T-cell (primary cell): ENCODE data around the gene MPO. TPM values are rescaled to one million over a fixed set of nuclear protein-coding genes. Genes with fewer than 3 reads are reported as not detected.

Experiments used
- ATAC-seq, 4 experiments: fragments of 200-7000 bp in 3 of 4; fragments of 150-1000 bp in 1 of 4; cut with Tn5 transposase; replicated peaks in 1 of 4; 1 replicate in 3 of 4; 2 replicates in 1 of 4; pipeline ENCODE4 v1.10.0; 2021; ENCODE audit warnings: moderate library complexity in 3 of 4, mild to moderate bottlenecking in 2 of 4, moderate number of reproducible peaks in 1 of 4
- CTCF ChIA-PET, 2 donors: fragments of 300-600 bp; sonication (Branson Sonifier 250); formaldehyde crosslinking; loops; one replicate each; lab custom pipeline; 2022; ENCODE audit warnings: antibody characterized with exemption in 2 of 2; lab: Charles Lee
- POLR2A ChIA-PET, 2 donors: fragments of 300-600 bp; sonication (Branson Sonifier 250); formaldehyde crosslinking; loops; one replicate each; lab custom pipeline; 2022; ENCODE audit warnings: antibody characterized with exemption in 2 of 2; lab: Charles Lee
- DNase-seq, 35 experiments: peaks; one replicate each; pipeline versions ENCODE4 v3.0.0 to v3.0.0-alpha.2; 2013 to 2023
- H3K27ac ChIP-seq: one replicate; pipeline ENCODE4 v1.5.1; 2013; ENCODE audit warnings: low read length
- H3K27me3 ChIP-seq, 2 experiments: replicated peaks in 1 of 2; 1 replicate in 1 of 2; 2 replicates in 1 of 2; pipeline versions ENCODE4 v1.6.1 to v1.7.0; 2013; ENCODE audit warnings: low read length in 1 of 2, mixed read lengths in 1 of 2; ENCODE audit not compliant: control insufficient read depth in 2 of 2, insufficient read depth in 2 of 2; ENCODE audit errors: extremely low read depth in 1 of 2
- H3K36me3 ChIP-seq, 2 donors: 1 replicate in 1 of 2; 2 replicates in 1 of 2; pipeline versions ENCODE4 v1.6.1 to v1.7.0; 2013; ENCODE audit warnings: low read length in 1 of 2; ENCODE audit not compliant: control insufficient read depth in 2 of 2, insufficient read depth in 1 of 2; ENCODE audit errors: extremely low read depth in 1 of 2
- H3K4me1 ChIP-seq, 2 experiments: 1 replicate in 1 of 2; 2 replicates in 1 of 2; pipeline versions ENCODE4 v1.6.1 to v1.7.0; 2013; ENCODE audit warnings: low read length in 2 of 2, mixed read lengths in 1 of 2; ENCODE audit not compliant: insufficient read depth in 2 of 2, control insufficient read depth in 1 of 2; ENCODE audit errors: extremely low read depth in 1 of 2
- H3K4me3 ChIP-seq, 2 donors: 1 replicate in 1 of 2; 2 replicates in 1 of 2; pipeline versions ENCODE4 v1.5.1 to v1.7.0; 2013; ENCODE audit warnings: mild to moderate bottlenecking in 2 of 2, low read length in 1 of 2, moderate library complexity in 1 of 2; ENCODE audit not compliant: control insufficient read depth in 1 of 2; ENCODE audit errors: extremely low read depth in 1 of 2
- H3K9me3 ChIP-seq: 2 replicates; pipeline ENCODE4 v1.7.0; 2013
- H3K27ac Mint-ChIP-seq, 2 donors: one replicate each; pipeline ENCODE4 v1.8.0; 2020 to 2021; ENCODE audit warnings: mild to moderate bottlenecking in 2 of 2, mixed read lengths in 2 of 2
- H3K27me3 Mint-ChIP-seq, 2 donors: one replicate each; pipeline ENCODE4 v1.8.0; 2021 to 2022; ENCODE audit warnings: mixed read lengths in 2 of 2
- H3K36me3 Mint-ChIP-seq: one replicate; pipeline ENCODE4 v1.8.0; 2021; ENCODE audit warnings: mixed read lengths
- H3K4me1 Mint-ChIP-seq, 3 donors: one replicate each; pipeline ENCODE4 v1.8.0; 2020 to 2022; ENCODE audit warnings: mixed read lengths in 3 of 3, mild to moderate bottlenecking in 1 of 3
- H3K4me3 Mint-ChIP-seq, 3 donors: one replicate each; pipeline ENCODE4 v1.8.0; 2020 to 2022; ENCODE audit warnings: mild to moderate bottlenecking in 3 of 3, mixed read lengths in 3 of 3, moderate library complexity in 3 of 3
- H3K9me3 Mint-ChIP-seq, 3 donors: one replicate each; pipeline ENCODE4 v1.8.0; 2020 to 2022; ENCODE audit warnings: mixed read lengths in 3 of 3
- WGBS: methylation state at CpG from one replicate; pipeline ENCODE4 v1.1.5; 2013; ENCODE audit warnings: missing lambda C conversion rate; ENCODE audit not compliant: insufficient coverage; 5-methylcytosine and 5-hydroxymethylcytosine counted together
- total RNA-seq, 35 experiments: library from RNA in 6 of 35; stranded (reverse) in 6 of 35; fragments of 120-200 nt in 1 of 35; gene quantifications; one replicate each; pipeline versions ENCODE4 v1.2.1 to v1.2.4 and lab custom pipeline; 2013 to 2026

The MPO gene
- total RNA-seq, 5 donors from 2014 or later (not counting 1 experiment from before 2014, with no cell fraction given) = 0.32 to 1.9 (median 1.1) TPM

GRCh38 chr17:58278661-58279015 is 2.1 kb downstream of the MPO start:
- Mint-ChIP-seq H3K9me3 (no peaks in the 10 kb centered on the region), H3K27me3 (peaks cover 11 to 34% of the 10 kb centered on the region in 2 donors), H3K4me3 (no peak overlapping the region), H3K27ac (no peak overlapping the region), H3K4me1 (peaks cover 0 to 5% (median 4%) of the 10 kb centered on the region in 3 donors), H3K36me3 (no peaks in the 10 kb centered on the region)
- Histone ChIP-seq H3K36me3 (no peaks in the 10 kb centered on the region), H3K9me3 (no peaks in the 10 kb centered on the region), H3K4me1 (peaks cover 0 to 7% of the 10 kb centered on the region in 2 experiments), H3K27me3 (peaks cover 0 to 49% of the 10 kb centered on the region in 2 experiments), H3K27ac (no peak overlapping the region), H3K4me3 (no peak overlapping the region)
- ATAC-seq = no peak
- WGBS = 95% methylated on average over 4 of the region's 5 CpGs
- POLR2A ChIA-PET = no interaction called here
- CTCF ChIA-PET = no interaction called here
- DNase-seq = no peak

- peaks cover 0 to 5% (median 4%) of the 10 kb centered on the region in 3 donors for H3K4me1 Mint-ChIP-seq
- Histone ChIP-seq H3K9me3 (no peaks in the 10 kb centered on the region), H3K27ac (no peak overlapping the region), H3K4me1 (peaks cover 0 to 7% of the 10 kb centered on the region in 2 experiments), H3K27me3 (peaks cover 0 to 53% of the 10 kb centered on the region in 2 experiments), H3K4me3 (no peak overlapping the region), H3K36me3 (no peaks in the 10 kb centered on the region)
- ChIA-PET POLR2A (no interaction called here), CTCF (no interaction called here)
- H3K9me3 Mint-ChIP-seq = no peaks in the 10 kb centered on the region
- no peaks in the 10 kb centered on the region for H3K36me3 Mint-ChIP-seq
- ATAC-seq (no peak), DNase-seq (no peak)
- peaks cover 9 to 32% of the 10 kb centered on the region in 2 donors for H3K27me3 Mint-ChIP-seq
- no peak overlapping the region for H3K4me3 Mint-ChIP-seq
- no peak overlapping the region for H3K27ac Mint-ChIP-seq
- WGBS = 94% methylated on average over 28 of the region's 36 CpGs
These were observed 2.7 kb downstream of the MPO start for GRCh38 chr17:58277802-58278595.

GRCh38 chr17:58277107-58277801 is 3.5 kb downstream of the MPO start:
- Mint-ChIP-seq H3K4me3 (no peak overlapping the region), H3K4me1 (peaks cover 0 to 5% (median 4%) of the 10 kb centered on the region in 3 donors), H3K36me3 (no peaks in the 10 kb centered on the region), H3K27me3 (peaks cover 9 to 30% of the 10 kb centered on the region in 2 donors), H3K9me3 (no peaks in the 10 kb centered on the region), H3K27ac (no peak overlapping the region)
- Histone ChIP-seq H3K36me3 (no peaks in the 10 kb centered on the region), H3K27me3 (peaks cover 0 to 58% of the 10 kb centered on the region in 2 experiments), H3K9me3 (no peaks in the 10 kb centered on the region), H3K4me1 (peaks cover 0 to 7% of the 10 kb centered on the region in 2 experiments), H3K27ac (no peak overlapping the region), H3K4me3 (no peak overlapping the region)
- WGBS = 100% methylated on average over 1 of the region's 5 CpGs
- ATAC-seq = no peak
- POLR2A ChIA-PET = no interaction called here
- CTCF ChIA-PET = no interaction called here
- peak in 2 of 35 experiments; percentile 4 to 52 for DNase-seq

- DNase-seq = no peak
- ATAC-seq = no peak
- Histone ChIP-seq H3K27ac (no peak overlapping the region), H3K27me3 (peaks cover 0 to 63% of the 10 kb centered on the region in 2 experiments), H3K9me3 (no peaks in the 10 kb centered on the region), H3K36me3 (no peaks in the 10 kb centered on the region), H3K4me1 (peaks cover 0 to 7% of the 10 kb centered on the region in 2 experiments), H3K4me3 (no peak overlapping the region)
- 70% methylated on average over 2 of the region's 2 CpGs for WGBS
- Mint-ChIP-seq H3K27ac (no peak overlapping the region), H3K9me3 (no peaks in the 10 kb centered on the region), H3K4me3 (no peak overlapping the region), H3K4me1 (peaks cover 0 to 5% (median 4%) of the 10 kb centered on the region in 3 donors), H3K27me3 (peaks cover 9 to 27% of the 10 kb centered on the region in 2 donors), H3K36me3 (no peaks in the 10 kb centered on the region)
- POLR2A ChIA-PET = no interaction called here
- CTCF ChIA-PET = interaction anchor here (0.5 to 1.6 kb wide), 2 partner anchors 141 to 383 kb away, joined by 3 to 4 read pairs; partner anchors contain the start of gene RNF43 (in 1 of the 2)
These were observed 4.3 kb downstream of the MPO start for GRCh38 chr17:58276423-58276822.

- Histone ChIP-seq H3K9me3 (no peaks in the 10 kb centered on the region), H3K4me3 (no peak overlapping the region), H3K4me1 (peaks cover 0 to 7% of the 10 kb centered on the region in 2 experiments), H3K36me3 (no peaks in the 10 kb centered on the region), H3K27me3 (peaks cover 0 to 60% of the 10 kb centered on the region in 2 experiments), H3K27ac (no peak overlapping the region)
- ChIA-PET CTCF (interaction anchor here in 1 of 2 donors (1.6 kb wide), 1 partner anchor 142 kb away, joined by 4 read pairs; the partner anchor contains the start of gene RNF43), POLR2A (interaction anchor here in 1 of 2 donors (0.6 kb wide), 1 partner anchor 11 kb away, joined by 13 read pairs; no protein-coding TSS in a partner anchor)
- 87% methylated on average over 4 of the region's 10 CpGs for WGBS
- no peak for DNase-seq
- Mint-ChIP-seq H3K36me3 (no peaks in the 10 kb centered on the region), H3K4me1 (peaks cover 0 to 5% (median 4%) of the 10 kb centered on the region in 3 donors), H3K27ac (no peak overlapping the region), H3K27me3 (peaks cover 9 to 22% of the 10 kb centered on the region in 2 donors), H3K9me3 (no peaks in the 10 kb centered on the region), H3K4me3 (no peak overlapping the region)
- no peak for ATAC-seq
These were observed 5.3 kb downstream of the MPO start for GRCh38 chr17:58275417-58275816.

- H3K4me3 Mint-ChIP-seq = no peak overlapping the region
- H3K4me1 ChIP-seq = no peaks in the 10 kb centered on the region
- ChIA-PET POLR2A (no interaction called here), CTCF (no interaction called here)
- H3K27me3 ChIP-seq = peaks cover 0 to 50% of the 10 kb centered on the region in 2 experiments
- no peak overlapping the region for H3K4me3 ChIP-seq
- H3K27ac ChIP-seq = no peak overlapping the region
- DNase-seq (no peak), ATAC-seq (no peak)
- H3K9me3 ChIP-seq = no peaks in the 10 kb centered on the region
- H3K9me3 Mint-ChIP-seq = no peaks in the 10 kb centered on the region
- H3K36me3 Mint-ChIP-seq = no peaks in the 10 kb centered on the region
- no peaks in the 10 kb centered on the region for H3K36me3 ChIP-seq
- 48% methylated on average over 10 of the region's 15 CpGs for WGBS
- H3K4me1 Mint-ChIP-seq = no peaks in the 10 kb centered on the region
- H3K27ac Mint-ChIP-seq = no peak overlapping the region
- peaks cover 3 to 9% of the 10 kb centered on the region in 2 donors for H3K27me3 Mint-ChIP-seq
These were observed 7.2 kb downstream of the MPO start for GRCh38 chr17:58273453-58274104.
